GM23338 (cell line): Measurements from ENCODE around the gene CRMP1. TPM values are rescaled to one million over a fixed set of nuclear protein-coding genes. Genes with fewer than 3 reads are reported as not detected.

ENCODE experiments used
- ATAC-seq: fragments of 200-7000 bp; cut with Tn5 transposase; 3 replicates; pipeline ENCODE4 v1.9.1; 2020
- DNase-seq: peaks from one replicate; pipeline ENCODE4 v3.0.0-alpha.2; 2015; ENCODE audit warnings: low spot score
- H2AFZ ChIP-seq: fragments of 200-600 bp; sonication (generic); 2 replicates; pipeline ENCODE4 v1.8.0; 2016; ENCODE audit warnings: antibody characterized with exemption, mild to moderate bottlenecking, moderate library complexity
- H3F3A ChIP-seq: fragments of 200-600 bp; sonication (generic); replicated peaks from 2 replicates; pipeline ENCODE4 v1.8.0; 2017; ENCODE audit warnings: antibody characterized with exemption, mixed run types, low read depth
- H3K27ac ChIP-seq: fragments of 200-600 bp; sonication (generic); 2 replicates; pipeline ENCODE4 v1.6.1; 2016; ENCODE audit warnings: low read depth
- H3K27me3 ChIP-seq: fragments of 200-600 bp; sonication (generic); 2 replicates; pipeline ENCODE4 v1.8.0; 2016; ENCODE audit warnings: mild to moderate bottlenecking, mixed run types, moderate library complexity; ENCODE audit not compliant: insufficient read depth
- H3K36me3 ChIP-seq: fragments of 200-600 bp; sonication (generic); 2 replicates; pipeline ENCODE4 v1.8.0; 2016; ENCODE audit warnings: mild to moderate bottlenecking; ENCODE audit not compliant: insufficient read depth
- H3K4me1 ChIP-seq: fragments of 200-600 bp; sonication (generic); 2 replicates; pipeline ENCODE4 v1.8.0; 2016; ENCODE audit warnings: mild to moderate bottlenecking, moderate library complexity; ENCODE audit not compliant: insufficient read depth
- H3K4me2 ChIP-seq: fragments of 200-600 bp; sonication (generic); 2 replicates; pipeline ENCODE4 v1.7.1; 2017; ENCODE audit warnings: mixed run types
- H3K4me3 ChIP-seq: fragments of 200-600 bp; sonication (generic); 2 replicates; pipeline ENCODE4 v1.6.1; 2016; ENCODE audit warnings: mixed run types
- H3K79me2 ChIP-seq: fragments of 200-600 bp; sonication (generic); replicated peaks from 2 replicates; pipeline ENCODE4 v1.8.0; 2017; ENCODE audit warnings: mild to moderate bottlenecking; ENCODE audit not compliant: insufficient read depth
- H3K9me2 ChIP-seq: fragments of 200-600 bp; sonication (generic); 2 replicates; pipeline ENCODE4 v1.8.0; 2017; ENCODE audit not compliant: insufficient read depth
- H4K20me1 ChIP-seq: fragments of 200-600 bp; sonication (generic); replicated peaks from 2 replicates; pipeline ENCODE4 v1.8.0; 2017; ENCODE audit warnings: mild to moderate bottlenecking; ENCODE audit not compliant: insufficient read depth
- H3K27ac Mint-ChIP-seq: 2 replicates; pipeline ENCODE4 v1.8.0; 2020; ENCODE audit warnings: inconsistent platforms, mild to moderate bottlenecking, moderate library complexity, mixed read lengths
- H3K27me3 Mint-ChIP-seq: 3 replicates; pipeline ENCODE4 v1.8.0; 2022; ENCODE audit warnings: low read depth, mild to moderate bottlenecking, moderate library complexity, mixed read lengths, inconsistent platforms; ENCODE audit not compliant: insufficient read depth, poor library complexity
- H3K36me3 Mint-ChIP-seq: 3 replicates; pipeline ENCODE4 v1.8.0; 2021; ENCODE audit warnings: low read depth, mild to moderate bottlenecking, inconsistent platforms, moderate library complexity, mixed read lengths
- H3K4me1 Mint-ChIP-seq: 3 replicates; pipeline ENCODE4 v1.8.0; 2020; ENCODE audit warnings: mild to moderate bottlenecking, inconsistent platforms, mixed read lengths
- H3K4me3 Mint-ChIP-seq: 3 replicates; pipeline ENCODE4 v1.8.0; 2021; ENCODE audit warnings: moderate library complexity, mild to moderate bottlenecking, inconsistent platforms, mixed read lengths
- H3K9me3 Mint-ChIP-seq: 3 replicates; pipeline ENCODE4 v1.8.0; 2020; ENCODE audit warnings: moderate library complexity, mild to moderate bottlenecking, inconsistent platforms, mixed read lengths
- CTCF ChIP-seq, 2 experiments: fragments of 200-600 bp in 1 of 2; sonication (generic) in 1 of 2; conservative IDR thresholded peaks; 2 replicates each; pipeline versions ENCODE4 v1.5.1 to v1.6.1; 2016 to 2017; ENCODE audit warnings: antibody characterized with exemption in 2 of 2, low read depth in 2 of 2, mild to moderate bottlenecking in 2 of 2, moderate library complexity in 1 of 2
- EZH2 ChIP-seq: fragments of 200-600 bp; sonication (generic); IDR thresholded peaks from one replicate; pipeline ENCODE4 v1.8.0; 2017; ENCODE audit warnings: antibody characterized with exemption, mild to moderate bottlenecking, low read depth; ENCODE audit not compliant: unreplicated experiment
- POLR2AphosphoS5 ChIP-seq: IDR thresholded peaks from 2 replicates; pipeline ENCODE4 v1.6.1; 2016; ENCODE audit warnings: antibody characterized with exemption, low read depth
- STAT1 ChIP-seq: IDR thresholded peaks from one replicate; pipeline ENCODE4 v1.6.1; 2016; ENCODE audit warnings: antibody characterized with exemption; ENCODE audit not compliant: unreplicated experiment
- ZNF462 ChIP-seq: fragments of 250-450 bp; sonication (Bioruptor Pico); IDR thresholded peaks from 2 replicates; pipeline ENCODE4 v1.5.0; 2020; ENCODE audit warnings: mild to moderate bottlenecking, moderate library complexity
- polyA plus RNA-seq: library from polyadenylated mRNA; unstranded; fragments of >200 nt; fragmentation: Nextera tagmentation; extraction: Ambion mirVana; gene quantifications from 2 replicates; pipeline ENCODE4 v1.2.1, GENCODE V29; 2016
- total RNA-seq: library from RNA; depleted of rRNA; stranded (reverse); fragments of >200 nt; shearing (Covaris generic); gene quantifications from 2 replicates; pipeline ENCODE4 v1.2.3, GENCODE V29; 2014
- TF ChIP-seq, protein P1 (sequence below): IDR thresholded peaks from 2 replicates; pipeline ENCODE4 v1.6.1; 2016; ENCODE audit warnings: antibody characterized with exemption

The CRMP1 gene
- total and polyA plus RNA-seq, 2 experiments from 2014 or later: 52.7 to 146 TPM

DNA sequence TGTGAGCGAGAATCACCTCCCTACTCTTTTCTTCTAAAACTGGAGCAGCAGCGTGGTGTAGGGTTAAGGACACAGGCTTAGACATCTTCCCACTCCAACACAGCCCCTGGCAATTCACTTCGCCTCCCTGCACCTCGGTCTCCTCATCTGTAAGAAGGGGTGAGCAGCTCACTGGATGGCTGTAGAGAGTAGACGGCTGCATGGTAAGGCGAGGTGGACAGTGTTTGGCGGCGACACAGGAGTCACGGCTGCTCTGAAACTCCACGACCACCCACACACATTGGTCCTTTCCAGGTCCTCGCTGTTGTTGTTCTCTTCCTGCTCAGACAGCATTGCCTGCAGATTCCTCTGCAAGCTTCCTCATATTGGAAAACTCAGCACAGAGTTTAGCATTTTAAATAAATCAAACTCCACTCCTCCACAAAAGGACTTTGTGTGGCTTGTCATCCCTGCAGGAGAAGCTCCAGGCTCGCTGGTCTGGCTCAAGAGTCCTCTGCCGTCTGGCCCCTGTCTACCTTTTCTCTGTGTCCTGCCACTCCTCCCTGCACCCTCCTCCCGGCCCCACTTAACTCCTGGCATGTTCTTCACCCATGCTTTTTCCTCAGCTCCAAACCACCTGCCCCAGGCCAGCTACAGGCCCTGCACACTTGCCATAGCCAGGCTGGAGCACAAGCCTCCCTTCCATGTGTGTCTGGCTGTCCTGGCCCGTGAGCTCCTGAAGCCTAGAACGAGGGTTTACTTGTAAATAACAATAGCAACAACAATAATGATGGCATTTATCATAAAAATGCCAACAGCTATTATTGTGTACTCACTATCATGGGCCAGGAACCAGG is 41.3 kb upstream of the CRMP1 start:
- TF ChIP-seq, protein P1, sequence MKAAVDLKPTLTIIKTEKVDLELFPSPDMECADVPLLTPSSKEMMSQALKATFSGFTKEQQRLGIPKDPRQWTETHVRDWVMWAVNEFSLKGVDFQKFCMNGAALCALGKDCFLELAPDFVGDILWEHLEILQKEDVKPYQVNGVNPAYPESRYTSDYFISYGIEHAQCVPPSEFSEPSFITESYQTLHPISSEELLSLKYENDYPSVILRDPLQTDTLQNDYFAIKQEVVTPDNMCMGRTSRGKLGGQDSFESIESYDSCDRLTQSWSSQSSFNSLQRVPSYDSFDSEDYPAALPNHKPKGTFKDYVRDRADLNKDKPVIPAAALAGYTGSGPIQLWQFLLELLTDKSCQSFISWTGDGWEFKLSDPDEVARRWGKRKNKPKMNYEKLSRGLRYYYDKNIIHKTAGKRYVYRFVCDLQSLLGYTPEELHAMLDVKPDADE: no peak
- TF ChIP-seq ZNF462 (CRISPR knock-in tag): no peak
- TF ChIP-seq POLR2AphosphoS5: no peak
- TF ChIP-seq EZH2: no peak
- TF ChIP-seq CTCF (conservative IDR thresholded peaks at IDR 0.05; ENCODE audit: low read depth in 2 of 2): no peak
- TF ChIP-seq STAT1: no peak
- DNase-seq (no peak), ATAC-seq (no peak)
- H2AFZ ChIP-seq: no peak overlapping the region
- Mint-ChIP-seq H3K27me3 (peaks cover 5% of the 10 kb centered on the region), H3K27ac (no peak overlapping the region), H3K4me1 (peaks cover 19% of the 10 kb centered on the region), H3K36me3 (no peaks in the 10 kb centered on the region), H3K4me3 (no peak overlapping the region), H3K9me3 (no peaks in the 10 kb centered on the region)
- no peaks in the 10 kb centered on the region for H3F3A ChIP-seq
- H3K27ac ChIP-seq: no peak overlapping the region
- H3K9me2 ChIP-seq: no peaks in the 10 kb centered on the region
- no peaks in the 10 kb centered on the region for H3K36me3 ChIP-seq
- H3K79me2 ChIP-seq: no peaks in the 10 kb centered on the region
- peaks cover 7% of the 10 kb centered on the region; the same call in 1 of the 2 replicates for H3K4me1 ChIP-seq
- no peak overlapping the region for H3K4me2 ChIP-seq
- no peaks in the 10 kb centered on the region for H4K20me1 ChIP-seq
- no peak overlapping the region for H3K4me3 ChIP-seq
- H3K27me3 ChIP-seq: no peaks in the 10 kb centered on the region
